ENCODE measurements around the gene CLDN18. TPM values are rescaled to one million over a fixed set of nuclear protein-coding genes. Genes with fewer than 3 reads are reported as not detected.
A peak's percentile ranks its signal among the peaks of the same experiment; 100 is the strongest.

Gene CLDN18
- total RNA-seq, 1 donor from 2014 or later: not detected

DNA sequence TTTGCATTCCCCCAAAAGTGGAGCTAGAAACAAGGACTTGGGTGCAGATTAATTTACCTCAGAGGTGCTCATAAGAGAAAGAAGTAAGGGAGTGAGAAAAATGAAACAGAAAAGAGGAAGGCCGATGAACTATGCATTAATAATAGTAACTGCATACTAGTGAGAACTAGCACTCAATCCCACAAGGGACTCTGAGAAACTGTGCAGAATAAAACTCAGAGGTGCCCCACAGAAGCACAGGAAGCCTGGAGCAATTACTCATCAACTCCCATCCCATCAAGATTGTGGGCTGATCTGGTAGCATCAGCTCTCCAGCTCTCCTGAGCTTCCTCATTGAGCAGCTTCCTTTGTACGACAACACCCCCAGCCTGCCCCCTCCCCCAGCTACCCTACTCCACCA lies 50.8 kb downstream of the CLDN18 start:
- DNase-seq (ENCODE audit: low spot score): no peak
- Mint-ChIP-seq H3K4me3 (ENCODE audit: unreplicated experiment) (no peak overlapping the region), H3K36me3 (ENCODE audit: low read depth) (peaks cover 30% of the 10 kb centered on the region), H3K27me3 (ENCODE audit: low read depth) (no peaks in the 10 kb centered on the region), H3K4me1 (ENCODE audit: low read depth) (peaks cover 16% of the 10 kb centered on the region), H3K27ac (ENCODE audit: unreplicated experiment) (no peak overlapping the region), H3K9me3 (ENCODE audit: low read depth) (no peaks in the 10 kb centered on the region)
- TF ChIP-seq, protein P1, sequence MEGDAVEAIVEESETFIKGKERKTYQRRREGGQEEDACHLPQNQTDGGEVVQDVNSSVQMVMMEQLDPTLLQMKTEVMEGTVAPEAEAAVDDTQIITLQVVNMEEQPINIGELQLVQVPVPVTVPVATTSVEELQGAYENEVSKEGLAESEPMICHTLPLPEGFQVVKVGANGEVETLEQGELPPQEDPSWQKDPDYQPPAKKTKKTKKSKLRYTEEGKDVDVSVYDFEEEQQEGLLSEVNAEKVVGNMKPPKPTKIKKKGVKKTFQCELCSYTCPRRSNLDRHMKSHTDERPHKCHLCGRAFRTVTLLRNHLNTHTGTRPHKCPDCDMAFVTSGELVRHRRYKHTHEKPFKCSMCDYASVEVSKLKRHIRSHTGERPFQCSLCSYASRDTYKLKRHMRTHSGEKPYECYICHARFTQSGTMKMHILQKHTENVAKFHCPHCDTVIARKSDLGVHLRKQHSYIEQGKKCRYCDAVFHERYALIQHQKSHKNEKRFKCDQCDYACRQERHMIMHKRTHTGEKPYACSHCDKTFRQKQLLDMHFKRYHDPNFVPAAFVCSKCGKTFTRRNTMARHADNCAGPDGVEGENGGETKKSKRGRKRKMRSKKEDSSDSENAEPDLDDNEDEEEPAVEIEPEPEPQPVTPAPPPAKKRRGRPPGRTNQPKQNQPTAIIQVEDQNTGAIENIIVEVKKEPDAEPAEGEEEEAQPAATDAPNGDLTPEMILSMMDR (IDR thresholded peaks at IDR 0.05): no peak

DNA sequence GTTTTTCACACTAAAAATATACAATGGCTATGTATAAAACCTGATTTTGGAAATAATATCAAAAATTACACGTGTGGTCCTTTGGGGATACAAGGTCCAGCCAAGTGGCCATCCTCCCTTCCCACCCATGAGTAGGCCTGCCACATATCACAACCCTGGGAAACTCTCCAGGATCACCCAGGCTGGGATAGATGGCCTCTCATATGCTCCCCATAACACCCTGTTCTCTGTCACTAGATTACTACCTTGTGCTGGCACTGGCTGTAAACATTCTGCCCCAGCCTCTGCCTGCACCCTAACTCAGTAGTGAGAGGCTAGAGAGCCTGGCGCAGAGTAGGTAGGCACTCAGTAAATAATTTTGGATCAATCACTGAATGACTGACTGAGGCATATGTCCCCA lies 52.1 kb downstream of the CLDN18 start:
- TF ChIP-seq, protein P1 (IDR thresholded peaks at IDR 0.05): no peak
- no peaks in the 10 kb centered on the region for H3K27me3 Mint-ChIP-seq (ENCODE audit: low read depth)
- peaks cover 16% of the 10 kb centered on the region for H3K4me1 Mint-ChIP-seq (ENCODE audit: low read depth)
- no peak for DNase-seq (ENCODE audit: low spot score)
- no peaks in the 10 kb centered on the region for H3K9me3 Mint-ChIP-seq (ENCODE audit: low read depth)
- H3K27ac Mint-ChIP-seq (ENCODE audit: unreplicated experiment): no peak overlapping the region
- H3K36me3 Mint-ChIP-seq (ENCODE audit: low read depth): peaks cover 37% of the 10 kb centered on the region
- H3K4me3 Mint-ChIP-seq (ENCODE audit: unreplicated experiment): no peak overlapping the region

DNA sequence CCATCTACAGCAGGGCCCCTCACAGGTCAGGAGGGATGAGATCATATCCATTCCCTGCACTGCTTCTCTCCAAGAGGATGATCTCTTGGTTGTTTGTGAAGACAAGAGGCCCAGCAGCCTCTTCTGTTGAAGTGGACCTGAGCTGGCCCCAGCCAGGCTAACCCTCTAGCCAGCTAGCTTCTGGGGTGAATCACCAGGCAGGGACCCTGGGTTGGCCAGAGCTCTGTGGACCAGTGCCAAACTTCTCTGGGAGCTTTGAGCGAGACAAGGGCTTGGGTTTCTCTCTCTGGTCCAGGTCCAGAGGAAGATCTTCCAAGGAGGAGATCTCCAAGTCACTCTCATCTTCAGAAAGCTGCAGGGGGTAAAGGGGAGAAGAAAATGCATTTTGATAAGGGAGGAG lies 52.7 kb downstream of the CLDN18 start:
- no peak for DNase-seq (ENCODE audit: low spot score)
- peaks cover 16% of the 10 kb centered on the region for H3K4me1 Mint-ChIP-seq (ENCODE audit: low read depth)
- H3K27ac Mint-ChIP-seq (ENCODE audit: unreplicated experiment): peak overlapping the region; percentile 13
- no peak overlapping the region for H3K4me3 Mint-ChIP-seq (ENCODE audit: unreplicated experiment)
- TF ChIP-seq, protein P1 (IDR thresholded peaks at IDR 0.05): no peak
- peaks cover 38% of the 10 kb centered on the region for H3K36me3 Mint-ChIP-seq (ENCODE audit: low read depth)
- no peaks in the 10 kb centered on the region for H3K9me3 Mint-ChIP-seq (ENCODE audit: low read depth)
- H3K27me3 Mint-ChIP-seq (ENCODE audit: low read depth): no peaks in the 10 kb centered on the region

DNA sequence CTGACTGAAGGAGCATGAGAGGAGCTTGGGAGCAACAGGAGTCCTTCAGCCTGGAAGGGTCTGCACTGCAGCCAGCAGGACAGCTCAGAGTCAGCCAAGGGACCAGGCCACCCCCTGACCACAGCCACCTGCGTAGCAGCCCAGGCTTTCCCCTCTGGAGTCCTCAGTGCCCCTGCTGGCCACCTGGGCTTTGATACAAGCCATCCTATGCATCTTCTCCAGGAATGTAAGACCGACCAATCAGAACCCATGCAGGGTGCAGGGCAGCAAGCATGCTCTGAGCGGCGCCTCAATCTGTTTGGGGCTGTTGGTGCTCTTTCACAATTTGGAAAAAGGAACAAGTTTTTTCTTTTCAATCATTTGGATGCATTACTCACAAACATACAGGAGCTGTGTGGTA lies 53.5 kb downstream of the CLDN18 start:
- Mint-ChIP-seq H3K36me3 (ENCODE audit: low read depth) (peaks cover 36% of the 10 kb centered on the region), H3K4me3 (ENCODE audit: unreplicated experiment) (no peak overlapping the region), H3K9me3 (ENCODE audit: low read depth) (no peaks in the 10 kb centered on the region), H3K27me3 (ENCODE audit: low read depth) (no peaks in the 10 kb centered on the region), H3K27ac (ENCODE audit: unreplicated experiment) (no peak overlapping the region), H3K4me1 (ENCODE audit: low read depth) (peaks cover 16% of the 10 kb centered on the region)
- no peak for DNase-seq (ENCODE audit: low spot score)
- TF ChIP-seq, protein P1 (IDR thresholded peaks at IDR 0.05): no peak

DNA sequence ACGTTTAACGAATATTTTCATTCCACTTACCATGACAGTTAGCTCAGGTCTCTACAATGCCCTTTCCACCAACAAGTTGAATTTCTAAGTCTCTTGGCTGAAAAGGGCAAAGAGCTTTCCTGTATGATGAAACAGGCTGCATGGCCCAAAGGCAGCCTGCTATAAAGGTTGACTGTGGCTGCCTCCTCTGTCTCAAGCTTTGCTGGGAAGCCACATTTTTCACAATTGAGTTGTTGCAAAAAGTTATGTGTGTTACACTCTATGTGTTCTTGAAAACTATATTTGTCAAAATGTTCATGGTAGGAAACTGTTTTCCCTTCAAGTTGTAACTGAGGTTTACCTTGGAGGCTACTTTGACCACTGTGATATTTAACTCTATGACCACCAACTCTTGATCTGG lies 56.0 kb downstream of the CLDN18 start:
- Mint-ChIP-seq H3K4me1 (ENCODE audit: low read depth) (peaks cover 18% of the 10 kb centered on the region), H3K27ac (ENCODE audit: unreplicated experiment) (no peak overlapping the region), H3K9me3 (ENCODE audit: low read depth) (no peaks in the 10 kb centered on the region)

More for the DNA sequence above, 56.0 kb downstream of the CLDN18 start:
- H3K36me3 Mint-ChIP-seq (ENCODE audit: low read depth): peaks cover 33% of the 10 kb centered on the region
- no peak overlapping the region for H3K4me3 Mint-ChIP-seq (ENCODE audit: unreplicated experiment)
- TF ChIP-seq, protein P1 (IDR thresholded peaks at IDR 0.05): no peak
- no peaks in the 10 kb centered on the region for H3K27me3 Mint-ChIP-seq (ENCODE audit: low read depth)
- DNase-seq (ENCODE audit: low spot score): no peak

Data from chondrocyte (in vitro differentiated cells).